ENCODE data around the gene NAP1L1. TPM values are rescaled to one million over a fixed set of nuclear protein-coding genes. Genes with fewer than 3 reads are reported as not detected.
A peak's percentile ranks its signal among the peaks of the same experiment; 100 is the strongest.

Gene NAP1L1
- total and polyA plus RNA-seq, 2 experiments from 2014 or later = 180 to 190 TPM

DNA sequence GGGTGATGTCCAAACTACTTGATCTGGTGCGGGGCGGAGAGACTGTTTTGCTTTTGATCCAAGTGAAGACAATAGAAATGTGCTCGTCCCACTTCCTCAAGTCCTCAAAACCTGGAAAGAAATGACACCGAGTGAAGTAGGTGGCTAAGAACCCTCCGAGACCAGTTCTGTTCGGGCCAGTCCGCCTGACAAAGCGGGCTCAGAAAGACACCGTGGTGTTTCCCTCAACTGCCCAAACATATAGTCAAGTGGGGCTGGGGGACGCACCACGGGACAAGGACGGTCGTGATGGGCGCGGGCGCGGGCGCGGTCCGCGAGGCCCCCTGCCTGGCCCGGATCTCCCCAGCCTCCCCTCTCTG, 54.5 kb downstream of the NAP1L1 start:
- H3K9me3 ChIP-seq (ENCODE audit: low read depth) = no peaks in the 10 kb centered on the region
- peak overlapping the region; percentile 96 for H3K27ac ChIP-seq
- no peak for TF ChIP-seq EZH2 (IDR thresholded peaks at IDR 0.05; ENCODE audit: insufficient read depth, poor library complexity, severe bottlenecking)
- TF ChIP-seq EZH2phosphoT487 (IDR thresholded peaks at IDR 0.05; ENCODE audit: insufficient read depth, low read depth) = no peak
- peak; percentile 59 for DNase-seq
- H3K9me2 ChIP-seq (ENCODE audit: insufficient read depth) = no peaks in the 10 kb centered on the region
- H2AFZ ChIP-seq = peak overlapping the region; percentile 36
- no peaks in the 10 kb centered on the region for H3K27me3 ChIP-seq (replicated peaks; ENCODE audit: insufficient read depth)
- in situ Hi-C loops (cut with MboI) = loop anchor here (10.0 kb wide), 1 partner anchor 215 kb away; no protein-coding TSS in a partner anchor
- H3K79me2 ChIP-seq (ENCODE audit: insufficient read depth) = peaks cover 54% of the 10 kb centered on the region
- 0 to 1% methylated on average over 20 to 22 of the region's 22 CpGs for WGBS, 2 experiments (ENCODE audit: low coverage in 1 of 2, low lambda C conversion rate in 2 of 2, missing lambda C conversion rate in 2 of 2)
- peaks cover 26% of the 10 kb centered on the region for H3K36me3 ChIP-seq (ENCODE audit: low read depth)
- H3K4me2 ChIP-seq (ENCODE audit: unreplicated experiment) = peak overlapping the region; percentile 99
- peak overlapping the region; percentile 95 for H3K9ac ChIP-seq
- peaks cover 75% of the 10 kb centered on the region for H3F3A ChIP-seq (ENCODE audit: insufficient read depth)
- H3K4me1 ChIP-seq (ENCODE audit: insufficient read depth) = peaks cover 44% of the 10 kb centered on the region
- peak overlapping the region; percentile 92 for H3K4me3 ChIP-seq
- H4K20me1 ChIP-seq (ENCODE audit: insufficient read depth) = no peaks in the 10 kb centered on the region

DNA sequence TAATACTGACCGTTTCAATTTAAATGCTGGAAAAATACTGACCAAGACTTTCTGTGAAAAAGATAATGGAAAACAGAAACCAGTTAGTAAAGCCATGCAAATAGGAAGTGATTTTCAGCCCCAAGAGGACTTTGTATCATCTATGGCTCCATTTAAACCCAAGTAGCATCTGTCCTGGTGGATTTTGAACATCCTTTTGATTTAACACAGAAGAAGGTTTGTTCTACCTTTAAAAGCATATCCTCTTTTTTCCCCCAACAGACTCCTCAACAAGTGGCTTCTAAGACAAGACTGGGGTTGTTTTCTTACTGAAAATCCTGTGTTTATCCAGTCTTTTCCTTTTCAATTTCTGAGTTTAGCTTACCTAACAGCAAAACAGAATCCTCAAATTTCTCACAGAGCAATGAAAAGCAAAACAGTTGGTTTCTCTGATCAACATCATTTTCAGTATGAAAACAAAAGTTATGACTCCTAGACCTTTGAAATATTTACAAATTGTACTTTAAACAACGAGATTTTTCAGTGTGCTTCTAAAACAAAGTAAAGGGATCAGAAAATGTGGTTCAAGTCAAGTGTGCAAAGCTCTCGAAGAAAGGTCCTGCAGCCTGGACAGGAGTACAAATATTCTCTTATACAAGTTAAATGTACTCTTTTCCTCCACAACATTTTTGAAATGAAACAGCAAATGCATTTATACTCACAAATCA, 55.8 kb downstream of the NAP1L1 start:
- H2AFZ ChIP-seq = no peak overlapping the region
- TF ChIP-seq EZH2 (IDR thresholded peaks at IDR 0.05; ENCODE audit: insufficient read depth, poor library complexity, severe bottlenecking) = no peak
- no peak for TF ChIP-seq EZH2phosphoT487 (IDR thresholded peaks at IDR 0.05; ENCODE audit: insufficient read depth, low read depth)
- peak; percentile 32 for DNase-seq
- peak overlapping the region; percentile 96 for H3K27ac ChIP-seq
- H3K79me2 ChIP-seq (ENCODE audit: insufficient read depth) = peaks cover 47% of the 10 kb centered on the region
- no peaks in the 10 kb centered on the region for H3K9me3 ChIP-seq (ENCODE audit: low read depth)
- H3K27me3 ChIP-seq (replicated peaks; ENCODE audit: insufficient read depth) = no peaks in the 10 kb centered on the region
- no peaks in the 10 kb centered on the region for H3K9me2 ChIP-seq (ENCODE audit: insufficient read depth)
- no peaks in the 10 kb centered on the region for H4K20me1 ChIP-seq (ENCODE audit: insufficient read depth)
- H3K4me2 ChIP-seq (ENCODE audit: unreplicated experiment) = peak overlapping the region; percentile 99
- WGBS, 2 experiments (ENCODE audit: low coverage in 1 of 2, low lambda C conversion rate in 2 of 2, missing lambda C conversion rate in 2 of 2) = 28 to 32% methylated on average over 3 of the region's 3 CpGs
- H3K4me1 ChIP-seq (ENCODE audit: insufficient read depth) = peaks cover 48% of the 10 kb centered on the region
- H3K4me3 ChIP-seq = peak overlapping the region; percentile 92
- peak overlapping the region; percentile 95 for H3K9ac ChIP-seq
- peaks cover 26% of the 10 kb centered on the region for H3K36me3 ChIP-seq (ENCODE audit: low read depth)
- in situ Hi-C loops (cut with MboI) = loop anchor here (10.0 kb wide), 1 partner anchor 214 kb away; no protein-coding TSS in a partner anchor
- H3F3A ChIP-seq (ENCODE audit: insufficient read depth) = peaks cover 73% of the 10 kb centered on the region

DNA sequence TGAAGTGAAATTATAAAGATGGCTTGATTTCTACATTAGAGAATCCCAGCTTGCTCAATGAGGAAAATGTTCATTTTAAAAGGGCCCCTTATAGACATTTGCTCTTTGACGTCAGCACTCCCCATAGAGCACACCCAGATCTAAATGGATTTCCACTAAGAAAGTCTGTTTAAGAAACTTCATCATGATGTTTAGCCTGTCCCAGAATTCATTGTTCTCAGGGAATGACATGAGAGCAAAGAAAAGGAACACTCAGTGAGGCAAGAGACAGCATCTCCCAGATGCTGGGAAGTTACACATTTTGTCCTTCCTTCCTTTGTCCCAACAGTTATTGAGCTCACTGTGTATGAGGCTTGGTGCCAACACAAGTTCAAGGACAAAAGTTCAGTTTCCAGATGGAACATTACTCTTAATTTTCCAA, 57.8 kb downstream of the NAP1L1 start:
- peaks cover 26% of the 10 kb centered on the region for H3K36me3 ChIP-seq (ENCODE audit: low read depth)
- no peaks in the 10 kb centered on the region for H3K9me2 ChIP-seq (ENCODE audit: insufficient read depth)
- in situ Hi-C loops (cut with MboI) = loop anchor here (10.0 kb wide), 1 partner anchor 212 kb away; no protein-coding TSS in a partner anchor
- peak; percentile 26 for DNase-seq
- TF ChIP-seq EZH2 (IDR thresholded peaks at IDR 0.05; ENCODE audit: insufficient read depth, poor library complexity, severe bottlenecking) (no peak), EZH2phosphoT487 (IDR thresholded peaks at IDR 0.05; ENCODE audit: insufficient read depth, low read depth) (no peak)
- no peaks in the 10 kb centered on the region for H3K27me3 ChIP-seq (replicated peaks; ENCODE audit: insufficient read depth)
- H4K20me1 ChIP-seq (ENCODE audit: insufficient read depth) = no peaks in the 10 kb centered on the region
- peaks cover 43% of the 10 kb centered on the region for H3K79me2 ChIP-seq (ENCODE audit: insufficient read depth)
- peak overlapping the region; percentile 92 for H3K4me3 ChIP-seq
- H3K27ac ChIP-seq = peak overlapping the region; percentile 96
- H2AFZ ChIP-seq = no peak overlapping the region
- peaks cover 42% of the 10 kb centered on the region for H3K4me1 ChIP-seq (ENCODE audit: insufficient read depth)
- no peaks in the 10 kb centered on the region for H3K9me3 ChIP-seq (ENCODE audit: low read depth)
- peak overlapping the region; percentile 99 for H3K4me2 ChIP-seq (ENCODE audit: unreplicated experiment)
- peaks cover 70% of the 10 kb centered on the region for H3F3A ChIP-seq (ENCODE audit: insufficient read depth)
- 96% methylated on average over 1 of the region's 1 CpG for WGBS, 2 experiments (ENCODE audit: low coverage in 1 of 2, low lambda C conversion rate in 2 of 2, missing lambda C conversion rate in 2 of 2)
- H3K9ac ChIP-seq = peak overlapping the region; percentile 1; the same call in 1 of the 2 replicates

GRCh38 chr12:76025601-76026575, 58.6 kb downstream of the NAP1L1 start:
- in situ Hi-C loops (cut with MboI) = loop anchor here (10.0 kb wide), 1 partner anchor 211 kb away; no protein-coding TSS in a partner anchor
- peaks cover 39% of the 10 kb centered on the region for H3K79me2 ChIP-seq (ENCODE audit: insufficient read depth)
- DNase-seq = peak; percentile 38

More at GRCh38 chr12:76025601-76026575, 58.6 kb downstream of the NAP1L1 start:
- peaks cover 49% of the 10 kb centered on the region for H3K4me1 ChIP-seq (ENCODE audit: insufficient read depth)
- no peaks in the 10 kb centered on the region for H4K20me1 ChIP-seq (ENCODE audit: insufficient read depth)
- H3K4me3 ChIP-seq = no peak overlapping the region
- peak overlapping the region; percentile 12; the same call in 1 of the 2 replicates for H3K9ac ChIP-seq
- WGBS, 2 experiments (ENCODE audit: low coverage in 1 of 2, low lambda C conversion rate in 2 of 2, missing lambda C conversion rate in 2 of 2) = 79 to 82% methylated on average over 7 of the region's 7 CpGs
- peak overlapping the region; percentile 99 for H3K4me2 ChIP-seq (ENCODE audit: unreplicated experiment)
- H3K27ac ChIP-seq = peak overlapping the region; percentile 96
- no peaks in the 10 kb centered on the region for H3K9me3 ChIP-seq (ENCODE audit: low read depth)
- H3K9me2 ChIP-seq (ENCODE audit: insufficient read depth) = no peaks in the 10 kb centered on the region
- peaks cover 26% of the 10 kb centered on the region for H3K36me3 ChIP-seq (ENCODE audit: low read depth)
- no peaks in the 10 kb centered on the region for H3K27me3 ChIP-seq (replicated peaks; ENCODE audit: insufficient read depth)
- no peak overlapping the region for H2AFZ ChIP-seq
- TF ChIP-seq EZH2 (IDR thresholded peaks at IDR 0.05; ENCODE audit: insufficient read depth, poor library complexity, severe bottlenecking) (no peak), EZH2phosphoT487 (IDR thresholded peaks at IDR 0.05; ENCODE audit: insufficient read depth, low read depth) (no peak)
- H3F3A ChIP-seq (ENCODE audit: insufficient read depth) = peaks cover 75% of the 10 kb centered on the region

All from GM23248 (cell line).